Neural progenitor cell (in vitro differentiated cells): ENCODE measurements around the gene TM4SF5.

Source experiments
- EZH2 ChIP-seq: fragments of 200-600 bp; sonication (generic); IDR thresholded peaks from 2 replicates; pipeline ENCODE4 v1.6.1; 2017; ENCODE audit warnings: antibody characterized with exemption, mild to moderate bottlenecking, moderate library complexity
- TF ChIP-seq, protein P1 (sequence below): fragments of 200-600 bp; sonication (generic); IDR thresholded peaks from 2 replicates; pipeline ENCODE4 v1.5.1; 2017; ENCODE audit warnings: antibody characterized with exemption, mild to moderate bottlenecking

DNA sequence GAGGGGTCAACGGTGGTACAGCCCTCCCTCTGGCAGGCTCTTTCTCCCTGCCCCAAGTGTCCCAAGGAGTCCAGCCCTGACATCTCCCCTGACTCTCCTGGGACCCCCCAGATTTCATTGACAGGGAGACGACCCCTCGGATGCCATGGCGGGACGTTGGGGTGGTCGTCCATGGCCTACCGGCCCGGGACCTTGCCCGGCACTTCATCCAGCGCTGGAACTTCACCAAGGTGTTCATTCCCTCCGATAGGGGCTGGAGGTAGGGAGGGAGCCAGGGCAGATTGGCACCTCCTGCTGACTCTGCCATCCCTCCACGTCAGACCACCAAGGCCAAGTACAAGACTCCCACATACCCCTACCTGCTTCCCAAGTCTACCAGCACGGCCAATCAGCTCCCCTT is 45.1 kb downstream of the TM4SF5 start:
- TF ChIP-seq, protein P1, sequence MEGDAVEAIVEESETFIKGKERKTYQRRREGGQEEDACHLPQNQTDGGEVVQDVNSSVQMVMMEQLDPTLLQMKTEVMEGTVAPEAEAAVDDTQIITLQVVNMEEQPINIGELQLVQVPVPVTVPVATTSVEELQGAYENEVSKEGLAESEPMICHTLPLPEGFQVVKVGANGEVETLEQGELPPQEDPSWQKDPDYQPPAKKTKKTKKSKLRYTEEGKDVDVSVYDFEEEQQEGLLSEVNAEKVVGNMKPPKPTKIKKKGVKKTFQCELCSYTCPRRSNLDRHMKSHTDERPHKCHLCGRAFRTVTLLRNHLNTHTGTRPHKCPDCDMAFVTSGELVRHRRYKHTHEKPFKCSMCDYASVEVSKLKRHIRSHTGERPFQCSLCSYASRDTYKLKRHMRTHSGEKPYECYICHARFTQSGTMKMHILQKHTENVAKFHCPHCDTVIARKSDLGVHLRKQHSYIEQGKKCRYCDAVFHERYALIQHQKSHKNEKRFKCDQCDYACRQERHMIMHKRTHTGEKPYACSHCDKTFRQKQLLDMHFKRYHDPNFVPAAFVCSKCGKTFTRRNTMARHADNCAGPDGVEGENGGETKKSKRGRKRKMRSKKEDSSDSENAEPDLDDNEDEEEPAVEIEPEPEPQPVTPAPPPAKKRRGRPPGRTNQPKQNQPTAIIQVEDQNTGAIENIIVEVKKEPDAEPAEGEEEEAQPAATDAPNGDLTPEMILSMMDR = no peak
- TF ChIP-seq EZH2 = no peak
